SU-DHL-6 (cell line): ENCODE measurements around the gene ALDOA.

Experiments used
- EZH2phosphoT487 ChIP-seq: fragments of 200-600 bp; sonication (generic), shearing (Covaris generic); conservative IDR thresholded peaks from 2 replicates; pipeline ENCODE4 v1.6.1; 2018; ENCODE audit warnings: mild to moderate bottlenecking, antibody characterized with exemption, low read length, moderate library complexity, mixed read lengths
- TF ChIP-seq, protein P1 (sequence below): fragments of 200-600 bp; sonication (generic); IDR thresholded peaks from one replicate; pipeline ENCODE4 v1.5.1; 2017; ENCODE audit warnings: antibody characterized with exemption, mild to moderate bottlenecking, low read length, moderate library complexity; ENCODE audit not compliant: insufficient read depth, poor library complexity, severe bottlenecking

DNA sequence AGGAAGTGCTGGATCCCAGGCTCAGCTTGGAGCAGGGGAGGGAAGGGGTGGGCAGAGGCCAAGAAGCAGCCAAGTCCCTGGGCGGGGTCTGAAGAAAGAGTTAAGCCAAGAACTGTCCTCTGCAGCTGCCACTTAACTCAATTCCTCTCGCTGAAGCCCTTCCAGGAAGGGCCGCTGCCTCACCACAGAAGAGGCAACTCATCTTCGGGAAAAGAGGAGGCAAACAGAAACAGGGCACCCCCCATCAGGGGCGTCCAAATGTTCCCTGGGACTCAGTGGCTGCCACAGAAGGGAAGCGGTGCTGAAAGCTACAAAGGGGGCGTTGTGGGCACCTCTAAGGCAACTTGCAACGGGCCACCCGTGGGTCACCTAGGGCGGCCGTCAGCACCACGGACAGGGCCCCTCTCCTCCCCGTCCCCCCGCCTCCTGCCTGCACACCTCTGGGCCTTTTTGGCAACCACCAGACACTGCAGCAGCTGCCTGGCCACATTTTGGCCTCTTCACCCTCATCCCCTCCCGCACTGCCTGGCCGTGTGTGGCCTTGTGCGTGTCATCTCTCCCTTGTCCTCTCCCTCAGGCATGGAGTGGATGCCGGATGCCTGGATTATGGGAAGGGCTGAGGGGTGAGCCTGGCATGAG is 37.0 kb upstream of the ALDOA start:
- TF ChIP-seq, protein P1, sequence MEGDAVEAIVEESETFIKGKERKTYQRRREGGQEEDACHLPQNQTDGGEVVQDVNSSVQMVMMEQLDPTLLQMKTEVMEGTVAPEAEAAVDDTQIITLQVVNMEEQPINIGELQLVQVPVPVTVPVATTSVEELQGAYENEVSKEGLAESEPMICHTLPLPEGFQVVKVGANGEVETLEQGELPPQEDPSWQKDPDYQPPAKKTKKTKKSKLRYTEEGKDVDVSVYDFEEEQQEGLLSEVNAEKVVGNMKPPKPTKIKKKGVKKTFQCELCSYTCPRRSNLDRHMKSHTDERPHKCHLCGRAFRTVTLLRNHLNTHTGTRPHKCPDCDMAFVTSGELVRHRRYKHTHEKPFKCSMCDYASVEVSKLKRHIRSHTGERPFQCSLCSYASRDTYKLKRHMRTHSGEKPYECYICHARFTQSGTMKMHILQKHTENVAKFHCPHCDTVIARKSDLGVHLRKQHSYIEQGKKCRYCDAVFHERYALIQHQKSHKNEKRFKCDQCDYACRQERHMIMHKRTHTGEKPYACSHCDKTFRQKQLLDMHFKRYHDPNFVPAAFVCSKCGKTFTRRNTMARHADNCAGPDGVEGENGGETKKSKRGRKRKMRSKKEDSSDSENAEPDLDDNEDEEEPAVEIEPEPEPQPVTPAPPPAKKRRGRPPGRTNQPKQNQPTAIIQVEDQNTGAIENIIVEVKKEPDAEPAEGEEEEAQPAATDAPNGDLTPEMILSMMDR: no peak
- TF ChIP-seq EZH2phosphoT487: no peak
